Measurements from ENCODE around the gene PTGER4. TPM values are rescaled to one million over a fixed set of nuclear protein-coding genes. Genes with fewer than 3 reads are reported as not detected.

Gene PTGER4
- total and polyA plus RNA-seq, 2 of the 8 experiments (the other 6 are each of a cell fraction or from before 2014, with no cell fraction given), result 0.76 to 1.2 TPM

DNA sequence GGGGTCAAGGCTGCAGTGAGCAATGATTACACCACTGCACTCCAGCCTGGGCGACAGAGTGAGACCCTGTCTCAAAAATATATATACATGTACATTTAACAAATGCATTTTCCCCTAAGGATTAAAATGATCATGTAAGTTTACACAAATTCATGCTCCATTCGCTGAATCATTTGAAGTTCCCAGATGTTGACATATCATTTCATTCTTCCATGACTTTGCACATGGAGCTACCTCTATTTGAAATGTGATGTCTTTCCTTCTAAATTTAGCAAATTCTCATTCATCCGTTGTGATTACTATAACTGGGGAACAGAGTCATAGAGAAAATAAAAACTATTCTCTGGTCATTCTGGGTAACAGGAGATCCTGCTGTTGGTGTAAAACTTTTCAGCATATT is 10.6 kb downstream of the PTGER4 start:
- Histone ChIP-seq H3K9me3 (ENCODE audit: insufficient read depth in 2 of 2, low read depth in 1 of 2, low read length in 1 of 2) (peaks cover 0 to 2% of the 10 kb centered on the region in 2 experiments; a peak in 2 of 4 replicates), H2BK5ac (ENCODE audit: low read depth, low read length) (no peak overlapping the region), H2BK20ac (ENCODE audit: low read length) (no peak overlapping the region), H4K5ac (ENCODE audit: insufficient read length, low read depth, low read length) (no peak overlapping the region), H3K4me3 (ENCODE audit: extremely low read depth in 1 of 4, insufficient read depth in 2 of 4, low read depth in 3 of 4, low read length in 4 of 4) (no peak overlapping the region), H3K56ac (replicated peaks; ENCODE audit: insufficient read length, low read depth, low read length) (no peak overlapping the region), H2BK12ac (ENCODE audit: low read depth, low read length) (no peak overlapping the region), H3K27ac (ENCODE audit: low read depth, low read length) (no peak overlapping the region), H2BK120ac (replicated peaks; ENCODE audit: low read depth, low read length) (no peak overlapping the region), H3K18ac (ENCODE audit: extremely low read depth, low read length) (no peak overlapping the region), H3K79me1 (ENCODE audit: low read depth, low read length) (no peaks in the 10 kb centered on the region), H3K14ac (ENCODE audit: insufficient read length) (no peak overlapping the region), H3K9ac (replicated peaks in 1 of 4; ENCODE audit: extremely low read depth in 1 of 4, low read depth in 3 of 4, low read length in 3 of 4) (no peak overlapping the region), H2AFZ (ENCODE audit: low read length) (no peak overlapping the region), H2AK5ac (ENCODE audit: low read depth, low read length) (no peak overlapping the region), H3K23ac (ENCODE audit: insufficient read length) (no peak overlapping the region), H4K91ac (replicated peaks; ENCODE audit: insufficient read length, low read length) (no peak overlapping the region), H3K23me2 (ENCODE audit: low read depth, low read length) (no peaks in the 10 kb centered on the region), H4K8ac (ENCODE audit: extremely low read depth, insufficient read depth, low read length) (peak overlapping the region; percentile 66; the same call in 1 of the 2 replicates), H3K36me3 (ENCODE audit: control insufficient read depth in 2 of 4, insufficient read depth in 4 of 4, low read length in 3 of 4) (no peaks in the 10 kb centered on the region), H3K4me1 (replicated peaks in 1 of 4; ENCODE audit: control insufficient read depth in 3 of 4, insufficient read depth in 4 of 4, low read length in 3 of 4) (no peaks in the 10 kb centered on the region), H3K79me2 (ENCODE audit: control insufficient read depth in 1 of 2, insufficient read depth in 2 of 2, low read length in 2 of 2) (no peaks in the 10 kb centered on the region), H3K4me2 (ENCODE audit: insufficient read depth in 1 of 2, low read depth in 2 of 2, low read length in 2 of 2) (no peak overlapping the region), H3K27me3 (replicated peaks in 1 of 4; ENCODE audit: control insufficient read depth in 3 of 4, extremely low read depth in 1 of 4, insufficient read depth in 3 of 4, low read length in 3 of 4) (no peaks in the 10 kb centered on the region), H2BK15ac (ENCODE audit: low read length) (no peak overlapping the region), H4K20me1 (replicated peaks in 1 of 2; ENCODE audit: control insufficient read depth in 1 of 2, insufficient read depth in 2 of 2, low read length in 2 of 2) (no peaks in the 10 kb centered on the region), H3K4ac (replicated peaks; ENCODE audit: insufficient read length, low read depth, low read length) (no peak overlapping the region)
- CTCF ChIA-PET (ENCODE audit: partially characterized antibody), result interaction anchor here (0.8 to 4.7 kb wide), 6 partner anchors 15 to 1120 kb away, joined by 3 to 15 read pairs (median 6); no protein-coding TSS in a partner anchor
- no peak for FAIRE-seq
- POLR2A ChIA-PET (ENCODE audit: partially characterized antibody), result no interaction called here
- WGBS, 2 experiments (ENCODE audit: extremely low coverage in 1 of 2, insufficient coverage in 1 of 2, insufficient read length in 1 of 2, insufficient replicate concordance in 2 of 2, low coverage in 1 of 2, low lambda C conversion rate in 2 of 2, missing lambda C conversion rate in 1 of 2), result 59% methylated on average over 3 of the region's 3 CpGs; no CpG with 5 or more reads in 1 of the 2 experiments
- no peak for DNase-seq (ENCODE audit: low read depth in 1 of 2, low spot score in 2 of 2)
- TF ChIP-seq SIX5 (IDR thresholded peaks at IDR 0.05; ENCODE audit: low read depth, low read length) (no peak), CBX5 (IDR thresholded peaks at IDR 0.05; ENCODE audit: low read depth, low read length) (no peak), SAP30 (IDR thresholded peaks at IDR 0.05; ENCODE audit: insufficient read depth, insufficient replicate concordance, low read length) (no peak), RFX5 (IDR thresholded peaks at IDR 0.05; ENCODE audit: borderline replicate concordance, low read depth, low read length) (no peak), HDAC2 (IDR thresholded peaks at IDR 0.05; ENCODE audit: borderline replicate concordance in 1 of 2, low read depth in 2 of 2, low read length in 2 of 2) (no peak), CHD1 (IDR thresholded peaks at IDR 0.05; ENCODE audit: low read depth, low read length) (no peak), CBX8 (IDR thresholded peaks at IDR 0.05; ENCODE audit: borderline replicate concordance, low read depth, low read length) (no peak), CHD2 (IDR thresholded peaks at IDR 0.05; ENCODE audit: low read length) (no peak), YY1 (IDR thresholded peaks at IDR 0.05; ENCODE audit: low read depth, low read length) (no peak), RXRA (IDR thresholded peaks at IDR 0.05; ENCODE audit: insufficient read depth, low read depth, low read length) (no peak), FOSL1 (IDR thresholded peaks at IDR 0.05; ENCODE audit: insufficient read depth, low read depth, low read length) (no peak), TBP (IDR thresholded peaks at IDR 0.05; ENCODE audit: low read depth, low read length) (no peak), BCL11A (IDR thresholded peaks at IDR 0.05; ENCODE audit: low read depth in 2 of 2, low read length in 2 of 2) (no peak), SIN3A (conservative IDR thresholded peaks at IDR 0.05 in 1 of 2, IDR thresholded peaks at IDR 0.05 in 1 of 2; ENCODE audit: low read depth in 1 of 2, low read length in 2 of 2) (no peak), POU5F1 (IDR thresholded peaks at IDR 0.05; ENCODE audit: low read depth, low read length) (no peak)
